BJ (cell line): ENCODE results near the gene ROPN1B. TPM values are rescaled to one million over a fixed set of nuclear protein-coding genes. Genes with fewer than 3 reads are reported as not detected.
"Not testable (repeated sequence)": the region's sequence is repeated elsewhere in the genome, so short reads cannot be mapped to it uniquely, and the experiment has no call there.

Experiments
- CTCF ChIA-PET: fragments of 350-600 bp; formaldehyde crosslinking; extraction: SDS; loops from one replicate; lab custom pipeline; 2021; ENCODE audit warnings: antibody characterized with exemption, inconsistent platforms; lab: Yijun Ruan, JAX
- POLR2A ChIA-PET: fragments of 300-600 bp; sonication (Branson Sonifier 250); formaldehyde crosslinking; extraction: SDS; loops from one replicate; lab custom pipeline; 2021; ENCODE audit warnings: antibody characterized with exemption; lab: Charles Lee
- DNase-seq: peaks from one replicate; pipeline ENCODE4 v3.0.0-alpha.2; 2011; ENCODE audit warnings: low read depth
- H3K27me3 ChIP-seq: 2 replicates; pipeline ENCODE4 v1.6.0; 2011; ENCODE audit warnings: low read length; ENCODE audit not compliant: control insufficient read depth, insufficient read depth
- H3K36me3 ChIP-seq: 2 replicates; pipeline ENCODE4 v1.5.1; 2011; ENCODE audit warnings: low read length; ENCODE audit not compliant: control insufficient read depth, insufficient read depth
- H3K4me3 ChIP-seq: 2 replicates; pipeline ENCODE4 v1.5.1; 2011; ENCODE audit warnings: low read depth, mild to moderate bottlenecking, control low read depth, low read length
- polyA minus RNA-seq: library from RNA; depleted of rRNA, polyadenylated mRNA; stranded (reverse); fragments of >200 nt; gene quantifications from 2 replicates; pipeline ENCODE4 v1.2.3, GENCODE V29; 2011; rRNA and poly(A)+ RNA removed
- polyA plus RNA-seq: library from polyadenylated mRNA; depleted of rRNA; stranded (reverse); fragments of >200 nt; gene quantifications from 2 replicates; pipeline ENCODE4 v1.2.3, GENCODE V29; 2011; rRNA removed
- TF ChIP-seq, protein P1 (sequence below): IDR thresholded peaks from 2 replicates; pipeline ENCODE4 v1.5.1; 2011; ENCODE audit warnings: low read depth, mild to moderate bottlenecking, control low read depth, inconsistent platforms, low read length, moderate library complexity; ENCODE audit not compliant: insufficient read depth

Gene ROPN1B
- polyA plus RNA-seq, result not detected in 2 replicates
- polyA minus RNA-seq, result not detected in 2 replicates

DNA sequence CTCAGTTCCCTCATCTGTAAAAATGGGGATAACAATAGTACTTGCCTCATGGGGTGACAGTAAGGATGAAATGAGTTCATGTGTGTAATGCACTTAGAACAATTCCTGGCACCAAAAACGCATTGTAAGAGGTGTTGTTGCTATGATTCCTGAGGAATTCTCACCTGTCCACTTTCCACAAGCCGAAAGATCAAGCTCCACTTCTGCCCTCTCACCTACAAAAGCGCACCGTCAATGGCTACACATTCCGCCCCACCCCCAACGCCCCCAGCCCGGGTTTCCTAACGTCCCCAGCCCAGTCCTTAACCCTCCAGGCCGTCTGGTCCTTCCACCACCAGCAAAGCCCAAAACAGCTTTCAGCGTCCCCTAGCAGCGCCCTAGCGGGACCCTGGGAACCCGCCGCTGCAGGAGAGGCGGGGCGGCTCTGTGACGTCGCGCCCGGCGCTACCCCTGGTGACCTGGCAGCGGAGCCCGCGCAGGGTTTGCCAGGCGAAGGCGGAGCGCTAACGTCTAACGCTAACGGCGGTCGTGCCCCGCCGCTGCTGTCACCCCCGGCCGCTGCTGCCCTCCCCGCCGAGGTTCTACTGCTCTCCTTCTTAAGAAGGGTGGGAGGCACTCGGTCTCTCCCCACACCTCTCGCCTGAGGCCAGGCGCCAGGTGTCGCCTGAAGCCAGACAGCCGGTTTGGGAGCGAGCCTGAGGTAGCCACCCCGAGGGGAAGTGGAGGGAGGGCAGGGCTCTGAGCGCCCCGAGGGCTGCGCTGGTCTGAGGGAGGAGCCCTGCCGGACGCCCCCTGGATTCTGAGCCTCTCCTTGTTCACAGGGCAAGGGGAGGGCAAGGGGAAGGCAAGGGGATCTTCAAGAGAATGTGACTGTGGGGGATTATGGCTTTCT is at the start of gene ROPN1B:
ROPN1B (plus strand) TSS at position 478 of the 892 bp plus-strand sequence. CDS start 2,877 bp downstream, outside the sequence.
- POLR2A ChIA-PET, H3K4me3 ChIP-seq, CTCF ChIA-PET: not testable (repeated sequence)

DNA sequence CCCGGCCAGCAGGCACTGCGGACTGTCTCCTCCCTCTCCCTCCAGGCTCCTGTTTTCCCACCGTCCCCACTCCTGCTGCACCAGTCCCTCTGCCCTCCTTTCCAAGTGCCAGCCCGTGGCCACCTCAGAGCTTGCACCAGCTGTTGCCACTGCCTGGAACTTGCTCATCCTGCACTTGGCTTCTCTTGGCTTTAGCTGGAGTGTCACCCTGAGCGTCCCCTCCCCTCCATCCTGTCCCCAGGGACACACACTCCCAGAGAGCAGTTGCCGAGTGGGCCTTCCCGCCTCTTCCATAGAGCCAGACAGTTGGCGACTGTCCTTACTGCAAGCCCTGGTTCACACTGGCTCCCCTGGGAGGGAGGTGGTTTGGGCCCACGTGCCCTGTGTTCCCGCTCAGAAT is 48.8 kb upstream of the ROPN1B start:
- DNase-seq, H3K27me3 ChIP-seq, H3K36me3 ChIP-seq, H3K4me3 ChIP-seq, POLR2A ChIA-PET: not testable (repeated sequence)
- CTCF ChIA-PET, result interaction anchor here (2.0 to 3.1 kb wide), 2 partner anchors 9 to 16 kb away, joined by 9 to 10 read pairs; no protein-coding TSS in a partner anchor

More for the DNA sequence above, at the start of gene ROPN1B:
- H3K27me3 ChIP-seq, result peaks cover 18% of the 10 kb centered on the region
- not testable (repeated sequence) for H3K36me3 ChIP-seq, DNase-seq

DNA sequence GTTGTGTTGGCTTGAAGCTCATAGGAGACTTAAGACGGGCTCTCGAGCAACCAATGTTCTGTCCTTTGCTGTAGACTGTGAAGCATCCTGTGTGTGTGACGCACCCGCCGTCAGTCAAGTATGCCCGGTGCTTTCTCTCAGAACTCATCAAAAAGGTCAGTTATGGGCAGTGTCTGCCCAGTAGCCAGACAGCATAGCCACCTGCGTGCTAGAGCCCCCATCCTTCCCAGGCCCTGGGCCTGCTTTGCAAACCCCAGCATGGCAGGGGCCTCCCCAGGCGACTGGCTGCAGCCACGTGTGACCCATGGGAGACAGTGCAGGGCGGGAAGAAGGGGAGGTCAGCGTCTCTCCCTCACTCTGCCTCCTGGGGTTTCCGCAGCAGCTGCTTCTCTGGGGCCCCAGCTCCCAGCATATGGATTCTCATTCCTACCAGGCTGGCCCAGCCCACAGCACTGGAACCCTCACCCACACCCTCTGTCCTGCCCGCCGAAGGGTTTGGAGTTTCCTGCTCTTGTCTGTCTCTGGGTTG is 48.2 kb upstream of the ROPN1B start:
- H3K27me3 ChIP-seq, H3K36me3 ChIP-seq, H3K4me3 ChIP-seq, DNase-seq, POLR2A ChIA-PET: not testable (repeated sequence)
- CTCF ChIA-PET, result interaction anchor here (2.0 to 3.1 kb wide), 2 partner anchors 8 to 15 kb away, joined by 9 to 10 read pairs; no protein-coding TSS in a partner anchor

DNA sequence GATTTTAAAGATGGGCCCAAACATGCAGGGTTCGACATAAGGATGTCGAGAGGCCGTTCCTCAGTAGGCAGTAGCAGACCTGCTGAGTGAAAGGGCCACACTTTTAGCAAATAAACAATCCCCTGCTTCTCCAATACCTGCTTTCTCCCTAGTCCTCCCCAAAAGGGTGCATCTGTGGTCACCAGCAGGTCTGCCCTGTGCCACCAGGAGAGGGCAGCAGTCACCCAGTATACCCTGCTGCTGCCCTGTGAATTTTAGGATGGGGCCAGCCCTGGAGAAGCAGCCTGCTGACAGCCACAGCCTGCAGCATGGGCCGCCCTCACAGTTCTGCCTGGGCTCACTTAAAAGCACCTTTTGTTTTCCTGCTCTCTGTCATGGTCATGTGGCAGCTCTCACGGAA is 47.3 kb upstream of the ROPN1B start:
- POLR2A ChIA-PET, H3K4me3 ChIP-seq, H3K36me3 ChIP-seq, DNase-seq, H3K27me3 ChIP-seq, CTCF ChIA-PET: not testable (repeated sequence)
- TF ChIP-seq, protein P1, sequence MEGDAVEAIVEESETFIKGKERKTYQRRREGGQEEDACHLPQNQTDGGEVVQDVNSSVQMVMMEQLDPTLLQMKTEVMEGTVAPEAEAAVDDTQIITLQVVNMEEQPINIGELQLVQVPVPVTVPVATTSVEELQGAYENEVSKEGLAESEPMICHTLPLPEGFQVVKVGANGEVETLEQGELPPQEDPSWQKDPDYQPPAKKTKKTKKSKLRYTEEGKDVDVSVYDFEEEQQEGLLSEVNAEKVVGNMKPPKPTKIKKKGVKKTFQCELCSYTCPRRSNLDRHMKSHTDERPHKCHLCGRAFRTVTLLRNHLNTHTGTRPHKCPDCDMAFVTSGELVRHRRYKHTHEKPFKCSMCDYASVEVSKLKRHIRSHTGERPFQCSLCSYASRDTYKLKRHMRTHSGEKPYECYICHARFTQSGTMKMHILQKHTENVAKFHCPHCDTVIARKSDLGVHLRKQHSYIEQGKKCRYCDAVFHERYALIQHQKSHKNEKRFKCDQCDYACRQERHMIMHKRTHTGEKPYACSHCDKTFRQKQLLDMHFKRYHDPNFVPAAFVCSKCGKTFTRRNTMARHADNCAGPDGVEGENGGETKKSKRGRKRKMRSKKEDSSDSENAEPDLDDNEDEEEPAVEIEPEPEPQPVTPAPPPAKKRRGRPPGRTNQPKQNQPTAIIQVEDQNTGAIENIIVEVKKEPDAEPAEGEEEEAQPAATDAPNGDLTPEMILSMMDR, result peak; percentile 51

DNA sequence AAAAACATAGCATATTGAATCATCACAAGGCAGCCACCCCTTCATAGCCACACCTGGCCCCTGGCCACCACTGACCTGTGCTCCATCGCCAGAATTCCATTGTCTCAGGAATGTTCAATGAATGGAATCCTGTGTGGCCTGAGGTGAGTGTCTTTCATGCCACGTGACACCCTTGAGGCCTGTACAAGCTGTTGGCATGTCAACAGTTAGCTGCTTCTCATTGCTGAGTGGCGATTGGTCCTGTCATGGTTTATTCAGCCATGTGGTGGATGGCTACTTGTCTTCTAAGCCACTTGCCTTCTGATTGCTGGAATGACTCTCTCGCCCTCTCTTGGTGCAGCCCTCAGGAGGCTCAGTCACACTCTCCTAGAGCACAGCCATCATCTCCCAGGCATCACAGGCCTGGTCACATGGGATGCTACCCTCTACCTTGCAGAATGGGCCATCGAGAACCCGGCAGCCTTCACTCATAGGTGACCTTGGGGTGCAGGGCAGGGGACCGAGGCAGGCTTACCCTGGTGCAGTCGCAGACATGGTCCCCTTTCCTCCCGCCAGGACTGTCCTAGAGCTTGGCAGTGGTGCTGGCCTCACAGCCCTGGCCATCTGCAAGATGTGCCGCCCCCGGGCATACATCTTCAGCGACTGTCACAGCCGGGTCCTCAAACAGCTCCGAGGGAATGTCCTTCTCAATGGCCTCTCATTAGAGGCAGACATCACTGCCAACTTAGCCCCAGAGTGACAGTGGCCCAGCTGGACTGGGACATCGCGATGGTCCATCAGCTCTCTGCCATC is 45.5 kb upstream of the ROPN1B start:
- POLR2A ChIA-PET, DNase-seq, H3K4me3 ChIP-seq, H3K27me3 ChIP-seq, H3K36me3 ChIP-seq, CTCF ChIA-PET: not testable (repeated sequence)

DNA sequence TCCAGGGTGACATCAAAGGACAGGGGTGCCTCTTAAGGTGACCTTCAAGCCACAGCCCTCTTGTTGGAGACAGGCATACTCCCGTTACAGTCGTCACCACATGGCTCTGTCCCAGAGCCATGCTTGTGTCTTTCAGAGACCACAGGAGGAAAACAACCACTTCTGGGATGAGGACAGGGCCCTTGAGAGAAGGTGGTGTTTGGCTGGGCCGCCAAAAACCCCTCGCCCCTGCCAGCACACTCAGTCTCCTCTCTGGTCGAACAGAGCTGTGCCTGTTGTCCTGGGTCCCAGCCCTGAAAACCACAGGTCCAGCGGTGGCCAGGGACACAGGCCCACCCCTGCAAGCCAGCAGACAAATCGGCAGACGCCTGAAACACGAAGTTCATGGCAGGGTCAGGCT is 44.7 kb upstream of the ROPN1B start:
- H3K27me3 ChIP-seq, CTCF ChIA-PET, H3K4me3 ChIP-seq, H3K36me3 ChIP-seq, POLR2A ChIA-PET, DNase-seq: not testable (repeated sequence)

DNA sequence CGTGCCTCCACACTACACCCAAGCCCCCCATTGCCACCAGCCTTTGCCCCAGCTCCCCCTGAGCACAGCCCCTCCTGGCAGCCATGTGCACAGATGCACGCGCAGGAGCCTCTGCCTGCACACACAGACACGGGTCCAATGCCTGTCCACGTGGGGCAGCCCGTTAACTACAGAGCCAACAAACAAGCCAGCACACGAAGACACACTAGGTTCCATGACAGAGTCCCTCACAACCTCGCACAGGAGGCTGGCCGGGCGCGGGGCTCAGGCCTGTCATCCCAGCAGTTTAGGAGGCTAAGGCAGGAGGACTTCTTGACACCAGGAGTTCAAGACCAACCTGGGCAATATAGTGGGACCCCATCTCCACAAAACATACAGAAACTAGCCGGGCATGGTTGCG is 43.3 kb upstream of the ROPN1B start:
- H3K4me3 ChIP-seq, DNase-seq, H3K36me3 ChIP-seq, CTCF ChIA-PET, POLR2A ChIA-PET, H3K27me3 ChIP-seq: not testable (repeated sequence)
